HEK293T (cell line): ENCODE data around the gene SHROOM4.

Source experiments
- CTCF ChIA-PET: fragments of 350-600 bp; formaldehyde crosslinking; extraction: SDS; loops from one replicate; lab custom pipeline; 2021; ENCODE audit warnings: antibody characterized with exemption, inconsistent platforms; lab: Yijun Ruan, JAX
- POLR2A ChIA-PET: fragments of 350-600 bp; formaldehyde crosslinking; extraction: SDS; loops from one replicate; lab custom pipeline; 2020; ENCODE audit warnings: antibody characterized with exemption, inconsistent platforms; lab: Yijun Ruan, JAX
- DNase-seq: peaks from one replicate; pipeline ENCODE4 v3.0.0; 2012; ENCODE audit warnings: mixed read lengths; ENCODE audit errors: extremely low spot score
- ARNT ChIP-seq: fragments of 450-650 bp; IDR thresholded peaks from 2 replicates; pipeline ENCODE4 v1.6.1; 2017; ENCODE audit warnings: mild to moderate bottlenecking
- BHLHE40 ChIP-seq: fragments of 450-650 bp; IDR thresholded peaks from 2 replicates; pipeline ENCODE4 v1.6.1; 2016; ENCODE audit warnings: mild to moderate bottlenecking, moderate library complexity, borderline replicate concordance
- CTBP1 ChIP-seq: fragments of 450-650 bp; IDR thresholded peaks from 2 replicates; pipeline ENCODE4 v1.6.1; 2016; ENCODE audit warnings: borderline replicate concordance
- ELF4 ChIP-seq: fragments of 450-650 bp; IDR thresholded peaks from 2 replicates; pipeline ENCODE4 v1.6.1; 2017; ENCODE audit warnings: antibody characterized with exemption
- FOXA1 ChIP-seq: fragments of 450-650 bp; IDR thresholded peaks from 2 replicates; pipeline ENCODE4 v1.6.1; 2016; ENCODE audit warnings: mild to moderate bottlenecking
- FOXK2 ChIP-seq: fragments of 450-650 bp; IDR thresholded peaks from 2 replicates; pipeline ENCODE4 v1.6.1; 2016; ENCODE audit warnings: mild to moderate bottlenecking
- FOXM1 ChIP-seq: fragments of 450-650 bp; IDR thresholded peaks from 2 replicates; pipeline ENCODE4 v1.6.1; 2017; ENCODE audit warnings: mild to moderate bottlenecking, borderline replicate concordance
- HDGF ChIP-seq: fragments of 450-650 bp; IDR thresholded peaks from 2 replicates; pipeline ENCODE4 v1.6.1; 2017; ENCODE audit warnings: antibody characterized with exemption, borderline replicate concordance
- L3MBTL2 ChIP-seq: fragments of 450-650 bp; conservative IDR thresholded peaks from 2 replicates; pipeline ENCODE4 v1.6.1; 2016; ENCODE audit warnings: mild to moderate bottlenecking
- LEF1 ChIP-seq: fragments of 450-650 bp; IDR thresholded peaks from 2 replicates; pipeline ENCODE4 v1.6.1; 2017; ENCODE audit warnings: mild to moderate bottlenecking, borderline replicate concordance
- NFRKB ChIP-seq: fragments of 450-650 bp; IDR thresholded peaks from 2 replicates; pipeline ENCODE4 v1.6.1; 2016; ENCODE audit warnings: mild to moderate bottlenecking, moderate library complexity
- SP1 ChIP-seq: fragments of 450-650 bp; IDR thresholded peaks from 2 replicates; pipeline ENCODE4 v1.6.1; 2017
- SUZ12 ChIP-seq: fragments of 450-650 bp; IDR thresholded peaks from 2 replicates; pipeline ENCODE4 v1.6.1; 2016; ENCODE audit warnings: mild to moderate bottlenecking
- TARDBP ChIP-seq: fragments of 450-650 bp; IDR thresholded peaks from 2 replicates; pipeline ENCODE4 v1.6.1; 2016
- ZNF384 ChIP-seq: fragments of 450-650 bp; IDR thresholded peaks from 2 replicates; pipeline ENCODE4 v1.6.1; 2016
- TF ChIP-seq, protein P1 (sequence below): fragments of 450-650 bp; IDR thresholded peaks from 2 replicates; pipeline ENCODE4 v1.6.1; 2016

The SHROOM4 gene

DNA sequence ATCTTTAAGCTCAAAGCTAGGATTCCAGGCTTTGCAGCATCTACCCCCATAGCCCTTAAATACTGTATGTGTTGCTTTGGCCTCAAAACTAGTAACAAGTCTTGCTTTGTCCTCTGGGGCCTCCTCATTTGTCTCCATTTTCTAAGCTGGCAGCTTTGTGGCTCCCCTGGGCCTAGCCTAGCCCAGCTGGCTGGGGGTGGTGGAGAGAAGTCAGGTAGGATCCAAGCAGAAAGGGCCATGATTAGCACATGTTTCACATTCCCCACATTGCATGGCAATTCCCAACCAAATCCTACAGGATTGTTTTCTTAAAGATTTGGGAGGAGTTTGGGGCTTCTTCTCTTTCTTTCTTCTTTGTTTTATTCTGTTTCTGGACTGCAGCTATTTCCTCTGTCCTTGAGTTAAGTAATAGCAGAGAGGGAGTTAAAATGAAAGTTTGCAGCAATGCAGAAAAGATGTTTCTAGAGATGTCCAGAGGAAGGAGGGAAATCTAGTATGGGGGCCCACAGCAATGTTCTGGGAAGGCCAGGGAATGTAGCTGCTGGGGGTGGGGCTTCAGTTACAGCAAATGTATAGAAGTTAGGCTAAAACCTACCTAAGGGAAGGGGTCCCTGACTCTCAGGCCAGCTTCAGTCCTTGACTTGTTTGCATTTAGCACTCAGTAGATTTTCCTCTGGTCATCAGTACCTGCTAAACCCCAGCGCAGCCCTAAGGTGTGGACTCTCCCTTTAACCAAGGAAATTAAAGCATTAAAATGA lies 92.1 kb downstream of the SHROOM4 start:
- CTCF ChIA-PET = no interaction called here

DNA sequence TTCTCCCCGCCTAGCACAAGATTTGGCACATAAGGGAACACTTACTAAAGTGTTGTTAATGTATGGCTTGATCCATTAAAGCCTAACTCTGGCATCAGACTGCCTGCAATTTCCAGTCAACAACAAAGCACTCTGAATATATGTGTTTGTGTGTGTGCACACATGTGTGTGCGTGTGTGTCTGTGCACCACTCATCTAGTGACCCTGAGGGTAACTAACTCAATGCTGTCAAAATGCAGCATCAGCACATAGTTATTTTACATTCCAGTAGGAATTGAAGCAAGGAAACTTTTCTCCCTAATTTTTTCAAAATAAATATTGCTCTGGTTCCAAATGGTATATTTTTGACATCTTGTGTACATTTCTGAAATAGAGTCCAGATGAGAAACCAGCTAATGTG lies 94.4 kb downstream of the SHROOM4 start:
- TF ChIP-seq LEF1 = no peak
- TF ChIP-seq ARNT = no peak
- TF ChIP-seq L3MBTL2 = no peak
- TF ChIP-seq SP1 = no peak
- TF ChIP-seq SUZ12 = no peak
- no peak for TF ChIP-seq CTBP1
- TF ChIP-seq NFRKB = no peak
- no peak for TF ChIP-seq FOXK2
- TF ChIP-seq FOXM1 = no peak
- no peak for TF ChIP-seq FOXA1
- no peak for TF ChIP-seq ZNF384
- TF ChIP-seq ELF4 = no peak
- TF ChIP-seq, protein P1, sequence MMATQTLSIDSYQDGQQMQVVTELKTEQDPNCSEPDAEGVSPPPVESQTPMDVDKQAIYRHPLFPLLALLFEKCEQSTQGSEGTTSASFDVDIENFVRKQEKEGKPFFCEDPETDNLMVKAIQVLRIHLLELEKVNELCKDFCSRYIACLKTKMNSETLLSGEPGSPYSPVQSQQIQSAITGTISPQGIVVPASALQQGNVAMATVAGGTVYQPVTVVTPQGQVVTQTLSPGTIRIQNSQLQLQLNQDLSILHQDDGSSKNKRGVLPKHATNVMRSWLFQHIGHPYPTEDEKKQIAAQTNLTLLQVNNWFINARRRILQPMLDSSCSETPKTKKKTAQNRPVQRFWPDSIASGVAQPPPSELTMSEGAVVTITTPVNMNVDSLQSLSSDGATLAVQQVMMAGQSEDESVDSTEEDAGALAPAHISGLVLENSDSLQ = no peak
- TF ChIP-seq TARDBP = no peak
- TF ChIP-seq BHLHE40 = no peak
- TF ChIP-seq HDGF = no peak
- ChIA-PET POLR2A (no interaction called here), CTCF (no interaction called here)
- no peak for DNase-seq

More for the DNA sequence above, 92.1 kb downstream of the SHROOM4 start:
- DNase-seq = no peak
- no peak for TF ChIP-seq LEF1
- TF ChIP-seq, protein P1 = no peak
- no peak for TF ChIP-seq FOXA1
- TF ChIP-seq FOXM1 = no peak
- TF ChIP-seq SP1 = no peak
- no peak for TF ChIP-seq TARDBP
- TF ChIP-seq HDGF = no peak
- TF ChIP-seq FOXK2 = no peak
- no peak for TF ChIP-seq ZNF384
- no peak for TF ChIP-seq SUZ12
- no peak for TF ChIP-seq CTBP1
- TF ChIP-seq ARNT = no peak
- no peak for TF ChIP-seq L3MBTL2
- POLR2A ChIA-PET = no interaction called here

GRCh38 chrX:50718776-50719175 lies 95.2 kb downstream of the SHROOM4 start:
- CTCF ChIA-PET = no interaction called here
- POLR2A ChIA-PET = no interaction called here
- TF ChIP-seq LEF1 = no peak
- TF ChIP-seq ELF4 = no peak
- TF ChIP-seq FOXM1 = no peak
- no peak for TF ChIP-seq ZNF384
- TF ChIP-seq HDGF = no peak
- TF ChIP-seq SUZ12 = no peak
- TF ChIP-seq, protein P1 = no peak
- TF ChIP-seq TARDBP = no peak
- no peak for DNase-seq

DNA sequence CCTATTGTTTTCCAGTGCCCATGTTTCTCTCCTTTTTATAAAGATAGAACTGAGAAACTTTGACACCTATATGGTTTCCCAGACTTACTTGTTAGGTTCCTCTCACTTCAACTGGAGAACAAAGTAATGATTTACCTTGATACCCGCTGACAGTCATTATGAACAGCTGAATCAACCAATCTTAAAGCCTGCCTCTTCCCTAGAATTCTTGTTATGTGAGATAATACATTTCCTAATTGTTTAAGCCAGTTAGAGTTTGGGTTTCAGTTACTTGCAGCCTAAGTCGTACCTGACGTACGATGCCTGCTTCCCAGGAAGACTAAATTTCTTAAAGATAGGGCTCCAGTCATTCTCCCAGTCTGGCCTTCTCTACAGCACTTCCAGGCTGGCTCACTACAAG lies 97.3 kb downstream of the SHROOM4 start:
- no peak for DNase-seq
- TF ChIP-seq TARDBP (no peak), L3MBTL2 (no peak), ELF4 (no peak), FOXA1 (no peak), CTBP1 (no peak), NFRKB (no peak), SP1 (no peak), FOXM1 (no peak), LEF1 (no peak), SUZ12 (no peak), BHLHE40 (no peak), HDGF (no peak)
- TF ChIP-seq, protein P1 = no peak
- CTCF ChIA-PET = no interaction called here
- POLR2A ChIA-PET = no interaction called here

GRCh38 chrX:50712777-50713176 lies 101.2 kb downstream of the SHROOM4 start:
- CTCF ChIA-PET = interaction anchor here (0.6 kb wide), 1 partner anchor 283 kb away, joined by 6 read pairs; no protein-coding TSS in a partner anchor
- POLR2A ChIA-PET = no interaction called here
- no peak for TF ChIP-seq LEF1
- TF ChIP-seq L3MBTL2 = no peak
- TF ChIP-seq FOXM1 = no peak
- TF ChIP-seq ZNF384 = no peak
- TF ChIP-seq TARDBP = no peak
- no peak for TF ChIP-seq FOXA1
- no peak for TF ChIP-seq SUZ12
- no peak for TF ChIP-seq NFRKB
- TF ChIP-seq HDGF = no peak
- TF ChIP-seq ARNT = no peak
- no peak for TF ChIP-seq CTBP1
- no peak for TF ChIP-seq SP1
- no peak for TF ChIP-seq ELF4
- no peak for TF ChIP-seq FOXK2
- TF ChIP-seq BHLHE40 = no peak
- TF ChIP-seq, protein P1 = no peak
- no peak for DNase-seq
